GM19023 (cell line): ENCODE measurements around the gene DIS3.
A peak's percentile ranks its signal among the peaks of the same experiment; 100 is the strongest.
"Not testable (repeated sequence)": the region's sequence is repeated elsewhere in the genome, so short reads cannot be mapped to it uniquely, and the experiment has no call there.

Experiments used
- ATAC-seq: cut with Tn5 transposase; IDR thresholded peaks from one replicate; pipeline ENCODE4 v1.9.1; 2021; ENCODE audit warnings: mild to moderate bottlenecking, moderate library complexity; ENCODE audit not compliant: unreplicated experiment

Gene DIS3, protein sequence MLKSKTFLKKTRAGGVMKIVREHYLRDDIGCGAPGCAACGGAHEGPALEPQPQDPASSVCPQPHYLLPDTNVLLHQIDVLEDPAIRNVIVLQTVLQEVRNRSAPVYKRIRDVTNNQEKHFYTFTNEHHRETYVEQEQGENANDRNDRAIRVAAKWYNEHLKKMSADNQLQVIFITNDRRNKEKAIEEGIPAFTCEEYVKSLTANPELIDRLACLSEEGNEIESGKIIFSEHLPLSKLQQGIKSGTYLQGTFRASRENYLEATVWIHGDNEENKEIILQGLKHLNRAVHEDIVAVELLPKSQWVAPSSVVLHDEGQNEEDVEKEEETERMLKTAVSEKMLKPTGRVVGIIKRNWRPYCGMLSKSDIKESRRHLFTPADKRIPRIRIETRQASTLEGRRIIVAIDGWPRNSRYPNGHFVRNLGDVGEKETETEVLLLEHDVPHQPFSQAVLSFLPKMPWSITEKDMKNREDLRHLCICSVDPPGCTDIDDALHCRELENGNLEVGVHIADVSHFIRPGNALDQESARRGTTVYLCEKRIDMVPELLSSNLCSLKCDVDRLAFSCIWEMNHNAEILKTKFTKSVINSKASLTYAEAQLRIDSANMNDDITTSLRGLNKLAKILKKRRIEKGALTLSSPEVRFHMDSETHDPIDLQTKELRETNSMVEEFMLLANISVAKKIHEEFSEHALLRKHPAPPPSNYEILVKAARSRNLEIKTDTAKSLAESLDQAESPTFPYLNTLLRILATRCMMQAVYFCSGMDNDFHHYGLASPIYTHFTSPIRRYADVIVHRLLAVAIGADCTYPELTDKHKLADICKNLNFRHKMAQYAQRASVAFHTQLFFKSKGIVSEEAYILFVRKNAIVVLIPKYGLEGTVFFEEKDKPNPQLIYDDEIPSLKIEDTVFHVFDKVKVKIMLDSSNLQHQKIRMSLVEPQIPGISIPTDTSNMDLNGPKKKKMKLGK

DNA sequence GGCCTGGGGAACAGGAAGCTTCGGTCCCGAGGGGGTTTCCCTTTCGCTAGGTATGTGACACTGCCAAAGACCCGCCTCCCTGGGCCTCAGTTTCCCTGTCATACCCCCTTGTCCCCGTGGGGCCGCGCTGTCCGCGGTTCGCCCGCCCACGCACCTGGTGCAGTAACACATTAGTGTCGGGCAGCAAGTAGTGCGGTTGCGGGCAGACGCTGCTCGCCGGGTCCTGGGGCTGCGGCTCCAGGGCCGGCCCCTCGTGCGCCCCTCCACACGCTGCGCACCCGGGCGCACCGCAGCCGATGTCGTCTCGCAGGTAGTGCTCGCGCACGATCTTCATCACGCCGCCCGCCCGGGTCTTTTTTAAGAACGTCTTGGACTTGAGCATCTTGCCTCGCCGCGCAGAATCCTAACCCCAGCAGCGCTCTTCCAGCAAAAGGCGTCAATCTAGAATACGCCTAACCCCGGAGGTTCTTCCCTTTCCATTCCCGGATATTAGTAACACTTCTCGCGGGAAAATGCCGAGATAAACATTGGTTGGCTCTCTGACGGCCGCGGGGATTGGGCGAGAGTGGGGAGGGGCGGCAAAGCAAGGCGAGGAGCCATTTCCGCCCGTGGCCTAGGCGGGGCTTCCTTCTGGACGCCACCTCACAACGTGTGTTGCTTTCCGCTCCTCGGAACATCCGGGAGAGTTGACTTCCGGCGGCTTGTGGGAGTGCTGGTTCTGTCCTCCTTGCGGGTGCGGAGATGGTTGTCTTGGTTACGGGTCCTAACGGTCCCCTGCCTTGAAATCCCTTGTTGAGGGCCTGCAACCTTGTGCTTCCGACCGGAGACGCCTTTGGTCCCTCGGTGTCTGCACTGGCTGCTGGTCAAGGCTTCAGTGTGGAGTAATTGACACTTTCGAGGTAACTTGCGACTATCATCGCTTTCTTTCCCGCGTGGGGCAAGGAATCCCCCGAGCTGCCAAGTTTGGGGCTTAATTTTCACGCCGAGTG lies at the start of gene DIS3, which contains the start of gene PIBF1:
Gene DIS3 (minus strand): TSS at position 450 of the 989 bp plus-strand sequence. CDS start 68 bp downstream, at position 382.
Gene PIBF1 (plus strand): TSS at position 683 of the 989 bp plus-strand sequence. CDS start 1,337 bp downstream, outside the sequence.
- peak; percentile 96 for ATAC-seq

DNA sequence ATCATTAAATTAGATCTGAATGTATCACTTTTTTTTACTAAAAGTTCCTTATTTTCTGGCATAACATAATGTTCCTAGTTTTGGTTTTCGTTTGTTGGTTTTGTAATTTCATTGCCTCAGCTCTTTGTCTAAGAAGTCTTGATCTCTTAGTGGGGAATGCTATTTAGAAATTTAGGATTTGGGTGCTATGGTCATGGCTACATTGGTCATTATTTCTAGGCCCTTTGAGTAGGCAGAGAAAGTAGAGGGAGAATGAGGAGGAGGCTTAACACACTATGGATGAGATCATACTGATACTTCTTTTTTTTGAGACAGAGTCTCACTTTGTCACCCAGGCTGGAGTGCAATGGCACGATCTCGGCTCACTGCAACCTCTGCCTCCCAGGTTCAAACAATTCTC lies 42.0 kb upstream of the DIS3 start:
- ATAC-seq: no peak

DNA sequence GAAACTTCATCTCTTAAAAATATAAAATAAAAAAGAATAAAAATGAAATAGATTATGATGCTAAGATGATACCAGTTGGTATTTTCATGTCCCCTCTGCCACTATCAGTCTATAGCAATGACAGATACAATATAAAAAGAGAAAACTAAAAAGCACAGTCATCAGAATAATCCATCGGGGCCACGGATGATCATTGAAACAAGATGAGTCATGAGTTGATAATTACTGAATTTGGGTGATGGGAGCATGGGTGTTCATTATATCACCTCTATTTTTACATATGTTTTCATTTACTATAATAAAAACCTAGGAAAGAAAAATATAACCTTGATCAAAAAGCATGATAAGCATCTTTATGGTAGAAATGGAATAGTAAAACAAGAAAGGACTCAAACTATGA lies 41.4 kb upstream of the DIS3 start:
- ATAC-seq: no peak

DNA sequence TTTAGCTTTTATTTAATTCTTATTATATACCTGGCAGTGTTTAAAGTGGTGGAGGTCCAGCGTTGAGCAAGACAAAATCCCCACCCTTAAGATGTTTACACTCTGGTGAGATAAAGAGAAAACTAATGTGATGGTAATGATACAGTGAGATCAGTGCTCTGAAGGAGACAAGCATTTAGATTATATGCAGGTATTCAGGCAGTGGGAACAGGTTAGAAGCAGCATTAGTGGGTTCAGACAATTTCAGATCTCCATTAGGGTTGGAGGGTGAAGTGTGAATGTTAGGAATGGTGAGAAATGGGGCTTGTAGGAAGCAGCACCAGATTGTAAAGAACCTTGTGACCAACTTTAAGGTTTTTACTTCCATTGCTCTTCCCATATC lies 39.2 kb upstream of the DIS3 start:
- no peak for ATAC-seq

DNA sequence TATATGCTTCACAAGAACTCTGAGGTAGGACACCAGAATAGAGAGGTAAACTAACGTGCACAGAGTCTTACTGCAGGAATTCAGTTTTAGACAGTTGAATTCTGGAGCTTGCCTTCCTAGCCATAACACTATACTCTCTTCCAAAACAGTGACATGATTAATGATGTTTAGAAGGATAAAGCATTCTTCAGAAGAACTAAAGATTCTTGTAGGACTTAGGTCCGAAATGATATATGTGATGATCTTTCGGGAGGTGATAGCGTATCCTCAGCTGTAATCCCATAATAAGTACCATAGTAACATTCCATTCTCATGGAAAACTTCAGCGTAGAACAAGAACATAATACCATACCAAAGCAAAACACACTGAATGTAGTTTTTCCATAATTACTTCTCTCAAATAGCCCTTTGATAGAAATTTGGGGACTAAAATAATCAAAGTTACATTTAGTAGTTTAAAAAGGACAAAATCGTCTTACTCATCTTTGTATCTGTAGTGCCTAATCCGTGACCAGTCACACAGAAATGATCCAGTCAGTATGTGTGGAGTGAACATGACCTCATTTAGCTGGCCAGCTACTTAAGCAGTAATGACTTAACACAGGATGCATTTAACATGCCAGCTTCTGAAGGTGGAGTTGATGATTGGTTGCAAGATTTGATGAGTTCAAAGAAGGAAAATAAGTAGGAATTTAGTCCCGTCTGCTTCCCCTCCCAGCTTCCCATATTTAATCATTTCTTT lies 38.6 kb upstream of the DIS3 start:
- ATAC-seq: no peak

DNA sequence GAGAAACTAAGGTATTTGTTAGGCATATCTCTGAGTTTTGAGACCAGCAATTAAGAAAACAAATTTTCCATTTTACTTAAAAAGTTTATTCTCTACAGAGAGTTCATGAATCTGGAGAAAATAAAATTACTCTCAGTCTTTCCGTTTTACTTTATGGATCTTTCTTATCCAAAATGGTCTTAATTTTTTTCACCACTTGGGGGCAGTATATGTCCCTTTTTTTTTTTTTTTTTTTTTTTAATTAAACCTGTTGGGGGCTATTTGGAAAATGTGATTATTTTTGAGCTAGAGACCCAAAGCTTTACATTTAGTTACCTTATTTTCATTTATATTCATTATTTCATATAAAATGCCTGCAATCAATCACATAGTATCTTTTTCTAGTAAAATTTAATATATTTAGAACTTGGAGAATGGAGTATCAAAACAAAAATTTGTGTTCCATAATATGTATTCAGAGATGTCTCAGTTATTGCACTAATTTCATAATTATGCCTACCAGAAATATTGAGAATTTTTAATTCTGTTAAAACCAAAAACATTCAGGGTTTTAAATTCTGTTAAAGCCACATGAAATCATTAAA lies 27.3 kb upstream of the DIS3 start:
- no peak for ATAC-seq

DNA sequence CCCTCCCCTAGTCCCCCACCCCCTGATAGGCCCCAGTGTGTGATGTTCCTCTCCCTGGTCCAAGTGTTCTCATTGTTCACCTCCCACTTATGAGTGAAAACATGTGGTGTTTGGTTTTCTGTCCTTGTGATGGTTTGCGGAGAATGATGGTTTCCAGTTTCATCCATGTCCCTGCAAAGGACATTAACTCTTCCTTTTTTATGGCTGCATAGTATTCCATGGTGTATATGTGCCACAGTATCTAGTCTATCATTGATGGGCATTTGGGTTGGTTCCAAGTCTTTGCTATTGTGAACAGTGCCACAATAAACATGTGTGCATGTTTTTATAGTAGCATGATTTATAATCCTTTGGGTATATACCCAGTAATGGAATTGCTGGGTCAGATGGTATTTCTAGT lies 24.8 kb upstream of the DIS3 start:
- ATAC-seq: not testable (repeated sequence)

DNA sequence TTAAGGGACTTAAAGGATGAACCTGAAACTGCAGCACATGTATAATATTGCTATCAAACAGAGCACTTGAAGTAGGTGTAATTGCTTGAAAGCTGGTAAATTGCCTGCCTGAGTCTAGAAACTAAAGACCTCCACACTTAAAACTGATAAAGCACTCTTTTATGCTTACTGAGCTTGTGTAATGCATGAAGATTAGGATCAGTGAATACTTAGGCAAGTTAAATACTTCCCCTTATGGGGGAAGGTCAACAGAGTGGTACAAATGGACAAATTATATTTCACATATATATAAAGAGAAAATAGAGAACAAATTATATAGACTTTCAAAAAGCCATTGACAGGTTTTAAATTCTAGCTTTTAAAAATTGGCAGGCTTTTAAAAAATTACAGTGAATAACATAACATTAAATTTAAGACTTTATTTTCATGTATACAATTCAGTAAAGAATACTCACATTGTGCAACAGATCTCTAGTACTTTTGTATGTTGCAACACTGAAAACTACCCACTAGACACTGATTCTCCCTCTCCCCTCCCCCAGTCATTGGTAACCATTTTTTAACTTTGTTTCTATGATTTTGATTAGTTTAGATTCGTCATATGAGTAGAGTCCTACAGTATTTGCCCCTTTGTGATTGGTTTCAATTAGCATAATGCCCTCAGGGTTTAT lies 24.1 kb upstream of the DIS3 start:
- no peak for ATAC-seq

DNA sequence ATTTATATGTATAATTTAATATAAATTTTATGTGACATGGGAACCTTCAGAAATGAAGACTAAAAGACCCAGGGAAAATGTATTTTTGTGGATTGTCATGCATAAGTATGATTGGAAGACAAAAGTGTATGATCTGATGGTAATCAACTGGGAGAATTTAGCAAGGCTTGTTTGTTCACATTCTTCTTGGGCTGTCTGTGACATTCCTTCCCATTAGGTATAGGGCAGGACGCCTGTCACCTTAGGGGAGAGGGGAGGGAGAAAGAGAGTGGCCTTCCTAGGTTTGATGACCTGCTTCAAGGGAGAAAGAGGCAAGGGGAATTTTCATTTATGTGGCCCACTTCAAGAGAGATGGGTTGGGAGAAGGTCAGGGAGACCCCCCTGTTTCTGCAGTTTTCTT lies 22.6 kb upstream of the DIS3 start:
- no peak for ATAC-seq

DNA sequence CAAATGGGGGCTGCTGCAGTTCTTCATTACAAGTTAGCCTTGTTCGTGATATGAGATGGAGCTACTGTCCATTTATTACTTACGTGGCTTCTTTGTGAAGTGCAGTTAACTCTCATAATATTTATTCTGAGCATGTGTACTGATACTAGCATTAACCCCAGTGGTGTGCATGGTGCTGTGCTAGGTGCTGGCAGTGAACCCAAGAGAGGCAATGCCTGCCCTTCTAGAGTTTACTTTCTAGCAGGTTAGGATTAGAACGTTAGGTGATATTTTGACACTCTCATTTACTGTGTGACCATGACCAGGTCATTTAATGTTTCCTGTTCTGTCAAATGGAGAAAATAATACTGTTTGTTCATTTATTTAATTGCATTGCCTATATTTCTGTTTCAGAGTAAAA lies 17.1 kb upstream of the DIS3 start:
- ATAC-seq: no peak

DNA sequence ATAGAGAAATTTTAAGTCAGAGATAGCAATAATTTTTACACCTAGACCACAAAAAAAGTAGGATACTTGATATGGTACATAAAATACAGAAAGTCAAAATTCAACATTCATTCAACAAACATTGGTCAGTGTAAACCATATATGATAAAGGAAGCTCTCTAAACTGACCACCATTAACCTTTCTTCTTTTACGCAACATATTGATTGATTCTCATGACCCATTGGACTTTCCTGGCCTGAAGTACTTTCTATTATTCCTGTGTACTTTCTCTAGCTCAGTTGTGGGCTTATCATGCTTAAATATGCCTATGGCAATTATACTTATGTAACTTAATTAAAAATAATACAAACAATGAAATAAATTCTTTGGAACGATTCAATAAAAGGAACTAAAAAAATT lies 10.9 kb upstream of the DIS3 start:
- no peak for ATAC-seq

DNA sequence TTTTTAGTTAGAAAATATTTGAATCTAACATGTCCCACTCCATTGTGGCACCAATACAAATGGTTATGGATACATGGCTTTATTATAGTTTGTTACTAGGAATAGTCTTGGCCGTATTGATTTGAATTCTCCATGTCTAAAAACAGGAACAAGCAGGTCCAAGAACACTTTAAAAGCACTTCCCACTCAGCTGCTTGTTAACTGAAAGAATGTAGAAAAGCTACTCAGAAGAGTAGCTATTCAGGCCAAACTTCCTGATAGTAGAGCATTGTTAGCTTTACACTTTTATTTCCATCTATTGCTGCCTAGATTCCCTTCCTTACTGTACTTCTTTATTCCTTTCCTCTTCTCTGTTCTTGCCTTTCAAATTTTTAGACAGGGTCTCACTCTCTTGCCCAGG lies 7.1 kb upstream of the DIS3 start:
- ATAC-seq: no peak

DNA sequence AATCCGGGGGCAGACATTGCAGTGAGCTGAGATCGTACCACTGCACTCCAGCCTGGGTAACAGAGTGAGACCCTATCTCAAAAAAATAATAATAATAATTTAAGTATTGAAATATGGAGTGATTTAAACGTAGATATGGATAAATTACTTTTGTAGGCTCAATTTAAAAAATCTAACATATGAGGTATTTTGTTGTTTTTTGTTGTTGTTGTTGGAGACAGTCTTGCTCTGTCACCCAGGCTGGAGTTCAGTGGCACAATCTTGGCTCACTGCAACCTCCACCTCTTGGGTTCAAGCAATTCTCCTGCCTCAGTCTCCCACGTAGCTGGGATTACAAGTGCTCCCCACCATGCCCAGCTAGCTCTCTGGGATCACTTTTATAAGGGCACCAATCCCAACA lies 3.0 kb upstream of the DIS3 start:
- ATAC-seq: not testable (repeated sequence)

DNA sequence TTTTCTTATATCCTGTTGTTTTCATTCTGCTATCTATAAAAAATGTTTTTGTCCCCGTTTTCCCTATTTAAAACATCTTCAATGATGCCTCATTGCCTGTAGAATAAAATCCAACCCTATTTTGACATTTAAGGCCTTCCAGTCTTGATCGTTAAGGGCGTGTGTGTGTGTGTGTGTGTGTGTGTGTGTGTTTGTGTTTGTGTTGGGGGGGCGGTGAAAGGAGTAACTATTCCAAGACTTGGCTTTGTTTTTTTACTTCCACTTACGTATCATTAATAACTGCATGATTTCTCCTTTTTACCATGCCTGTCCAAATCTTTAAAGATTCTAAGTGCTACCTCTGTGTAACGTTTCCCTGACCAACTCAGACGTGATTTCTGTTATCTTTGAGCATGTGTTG lies 1.0 kb upstream of the DIS3 start:
- no peak for ATAC-seq

DNA sequence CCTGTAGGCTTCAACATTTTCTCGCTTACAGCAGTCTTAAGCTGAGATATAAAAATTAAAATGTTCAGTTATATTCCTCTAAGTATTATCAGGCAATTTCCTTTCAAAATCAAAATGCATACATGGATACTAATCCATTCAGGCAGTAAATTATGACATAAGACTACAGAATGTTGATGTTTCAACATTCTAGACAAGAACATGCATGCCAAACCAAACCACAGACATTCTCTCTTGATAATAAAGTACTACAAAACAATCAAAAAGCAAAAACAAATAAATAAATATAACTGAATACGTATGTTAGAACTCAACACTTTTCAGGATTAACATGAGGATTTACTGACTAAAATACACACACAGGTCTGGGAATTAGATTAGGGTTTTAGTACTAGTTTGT lies 7.7 kb downstream of the DIS3 start:
- no peak for ATAC-seq

DNA sequence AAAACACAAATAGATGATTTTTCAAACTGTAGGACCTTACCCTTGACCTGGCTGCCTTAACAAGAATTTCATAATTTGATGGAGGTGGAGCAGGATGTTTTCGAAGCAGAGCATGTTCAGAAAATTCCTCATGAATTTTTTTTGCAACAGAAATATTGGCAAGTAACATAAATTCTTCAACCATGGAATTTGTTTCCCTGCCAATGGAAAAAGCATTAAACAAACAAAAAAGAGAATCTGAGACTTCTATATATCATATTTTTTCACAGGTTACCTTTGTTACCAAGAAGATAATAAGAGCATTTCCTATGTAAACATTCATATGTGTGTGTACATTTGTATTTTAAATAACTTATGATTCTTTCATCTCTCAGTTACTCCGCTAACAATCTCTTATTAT lies 18.3 kb downstream of the DIS3 start:
- ATAC-seq: no peak

DNA sequence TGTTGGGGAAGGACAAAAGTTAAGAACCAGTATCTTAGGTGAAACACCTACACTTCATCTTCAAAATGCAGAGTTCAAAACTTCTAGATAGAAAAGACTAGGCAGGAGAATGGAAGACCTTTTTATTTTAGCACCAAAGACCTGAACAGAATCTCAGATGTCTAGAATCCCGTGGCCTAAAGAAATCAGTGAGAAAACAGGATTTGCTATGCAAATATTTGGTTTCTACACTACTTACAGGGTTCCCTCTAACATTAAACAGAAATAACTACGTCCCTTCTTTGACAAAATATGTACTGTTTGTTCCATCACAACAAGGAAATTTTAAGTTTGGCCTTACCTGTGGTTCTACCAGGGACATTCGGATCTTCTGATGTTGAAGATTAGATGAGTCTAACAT lies 21.5 kb downstream of the DIS3 start:
- no peak for ATAC-seq

DNA sequence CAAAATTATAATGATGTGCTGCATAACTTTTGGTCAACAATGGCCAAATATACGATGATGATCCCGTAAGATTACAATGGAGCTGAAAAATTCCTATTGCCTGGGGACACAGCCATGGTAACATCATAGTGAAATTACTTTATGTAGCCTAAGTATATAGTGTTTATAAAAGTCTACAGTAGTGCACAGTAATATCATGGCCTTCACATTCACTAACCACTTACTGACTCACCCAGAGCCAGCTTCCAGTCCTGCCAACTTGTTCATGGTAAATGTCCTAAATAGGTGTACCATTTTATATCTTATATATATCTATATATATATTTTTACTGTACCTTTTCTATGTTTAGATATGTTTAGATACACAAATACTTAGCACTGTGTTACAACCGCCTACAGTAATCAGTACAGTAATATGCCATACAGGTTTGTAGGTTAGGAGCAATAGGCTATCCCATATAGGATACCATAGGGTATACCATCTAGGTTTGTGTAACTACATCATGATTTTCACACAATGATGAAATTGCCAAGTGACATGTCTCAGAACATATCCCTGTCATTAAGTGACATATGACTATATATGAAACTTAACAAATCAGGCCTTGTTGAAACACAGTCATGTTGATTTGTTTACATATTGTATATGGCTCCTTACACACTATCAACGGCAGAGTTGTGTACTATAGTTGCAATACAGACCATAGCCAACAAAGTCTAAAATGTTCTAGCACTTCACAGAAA lies 23.7 kb downstream of the DIS3 start:
- no peak for ATAC-seq
